ENCODE data around the gene SLC9C1. TPM values are rescaled to one million over a fixed set of nuclear protein-coding genes. Genes with fewer than 3 reads are reported as not detected.

SLC9C1 gene
- total RNA-seq, 1 experiment from 2014 or later: not detected

GRCh38 chr3:112090887-112091586 is 203.0 kb downstream of the SLC9C1 start:
- Histone ChIP-seq H2AFZ (ENCODE audit: low read length) (no peak overlapping the region), H4K20me1 (ENCODE audit: low read length) (peaks cover 39% of the 10 kb centered on the region), H3K4me1 (ENCODE audit: insufficient read depth, low read length) (peaks cover 47% of the 10 kb centered on the region), H3F3A (ENCODE audit: low read length, unreplicated experiment) (no peaks in the 10 kb centered on the region), H3K27ac (ENCODE audit: low read length) (peak overlapping the region; percentile 77), H3K4me3 (ENCODE audit: low read length) (peak overlapping the region; percentile 29; the same call in 1 of the 2 replicates), H3K4me2 (ENCODE audit: low read length) (peak overlapping the region; percentile 74), H3K9ac (ENCODE audit: low read length) (0 out of 2 replicates have a peak overlapping the region, but pooled peaks have one; percentile 18), H3K79me2 (ENCODE audit: low read length) (peaks cover 76% of the 10 kb centered on the region), H3K27me3 (ENCODE audit: low read length) (no peaks in the 10 kb centered on the region), H3K9me3 (ENCODE audit: low read length) (no peaks in the 10 kb centered on the region), H3K36me3 (ENCODE audit: low read depth, low read length) (peaks cover 12% of the 10 kb centered on the region), H3K9me2 (replicated peaks; ENCODE audit: low read length) (no peaks in the 10 kb centered on the region)
- ChIA-PET POLR2A (ENCODE audit: unreplicated experiment) (interaction anchor here (0.7 kb wide), 1 partner anchor 217 kb away, joined by 5 read pairs; no protein-coding TSS in a partner anchor), CTCF (no interaction called here)
- intact Hi-C loops (cut with micrococcal nuclease): no loop called here
- ATAC-seq (peak; percentile 4; the same call in 1 of the 2 replicates), DNase-seq (peak; percentile 54)
- TF ChIP-seq EZH2phosphoT487 (IDR thresholded peaks at IDR 0.05; ENCODE audit: borderline replicate concordance, low read length) (no peak), CTCF (conservative IDR thresholded peaks at IDR 0.05; ENCODE audit: low read depth, low read length) (no peak), EZH2 (IDR thresholded peaks at IDR 0.05; ENCODE audit: low read length, unreplicated experiment) (no peak)
- no TSS peak for BruUV-seq (replicated peaks)

Small RNA genes within 50 kb of the gene (microRNA-seq; reads per million reads assigned to microRNA genes)
- gene MIR567 (ENCODE audit: unreplicated experiment): not detected

Other genes with a start within 250 kb of the SLC9C1 start
- gene C3orf52, start 207.8 kb downstream of the SLC9C1 start, total RNA-seq (2014; rRNA removed): 14.8 and 16.7 TPM in 2 replicates
- gene GCSAM, start 161.0 kb downstream of the SLC9C1 start, total RNA-seq (2014; rRNA removed): not detected in 2 replicates
- gene CD200, start 38.9 kb upstream of the SLC9C1 start, total RNA-seq (2014; rRNA removed): not detected in 2 replicates
- not detected in 2 replicates for gene BTLA, start 205.3 kb upstream of the SLC9C1 start, total RNA-seq (2014; rRNA removed)